Gastrocnemius medialis (tissue), 4 donors: ENCODE measurements around the gene KLHL21.

Source experiments
- POLR2A ChIP-seq, 2 donors: fragments of 450-650 bp; IDR thresholded peaks; one replicate each; pipeline ENCODE4 v1.6.1; 2017; ENCODE audit warnings: antibody characterized with exemption in 2 of 2, mild to moderate bottlenecking in 2 of 2, moderate library complexity in 2 of 2
- TF ChIP-seq, protein P1 (sequence below), 5 experiments: fragments of 450-650 bp in 3 of 5; fragments of 200-600 bp in 2 of 5; sonication (generic) in 2 of 5; IDR thresholded peaks in 4 of 5; conservative IDR thresholded peaks in 1 of 5; 1 replicate in 4 of 5; 2 replicates in 1 of 5; pipeline ENCODE4 v1.5.1; 2016 to 2019; ENCODE audit warnings: antibody characterized with exemption in 5 of 5, mild to moderate bottlenecking in 3 of 5, moderate library complexity in 3 of 5

DNA sequence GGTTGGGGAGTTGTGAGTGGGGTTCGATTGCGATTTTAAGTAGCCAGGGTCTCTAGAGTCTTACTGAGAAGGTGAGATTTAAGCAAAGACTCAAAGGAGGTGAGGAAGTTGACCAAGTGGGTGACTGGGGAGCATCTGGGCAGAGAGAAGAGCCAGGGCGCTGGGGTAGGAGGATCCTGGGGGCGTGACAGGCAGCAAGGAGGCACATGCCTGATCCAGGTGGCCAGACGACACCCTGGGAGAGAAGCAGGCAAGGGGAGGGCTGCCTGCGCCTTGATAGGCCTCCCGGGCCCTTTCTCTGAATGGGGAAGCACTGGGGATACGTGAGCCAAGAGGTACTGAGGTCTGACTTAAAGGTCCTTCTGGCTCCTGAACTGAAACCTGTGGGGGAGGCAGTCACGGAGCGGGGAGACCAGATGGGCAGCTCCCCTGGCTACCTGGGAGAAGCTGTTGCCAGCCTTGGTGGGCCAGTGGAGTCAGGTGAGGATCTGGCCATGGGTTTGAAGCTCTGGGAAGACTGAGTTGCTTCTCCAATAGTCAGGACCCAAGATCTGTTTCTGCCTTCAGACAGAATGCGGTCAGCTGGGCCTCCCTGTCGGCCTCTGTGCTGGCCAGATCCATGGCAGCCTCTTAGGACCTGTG lies 17.5 kb downstream of the KLHL21 start:
- TF ChIP-seq POLR2A (IDR thresholded peaks at IDR 0.05), result no peak
- TF ChIP-seq, protein P1, sequence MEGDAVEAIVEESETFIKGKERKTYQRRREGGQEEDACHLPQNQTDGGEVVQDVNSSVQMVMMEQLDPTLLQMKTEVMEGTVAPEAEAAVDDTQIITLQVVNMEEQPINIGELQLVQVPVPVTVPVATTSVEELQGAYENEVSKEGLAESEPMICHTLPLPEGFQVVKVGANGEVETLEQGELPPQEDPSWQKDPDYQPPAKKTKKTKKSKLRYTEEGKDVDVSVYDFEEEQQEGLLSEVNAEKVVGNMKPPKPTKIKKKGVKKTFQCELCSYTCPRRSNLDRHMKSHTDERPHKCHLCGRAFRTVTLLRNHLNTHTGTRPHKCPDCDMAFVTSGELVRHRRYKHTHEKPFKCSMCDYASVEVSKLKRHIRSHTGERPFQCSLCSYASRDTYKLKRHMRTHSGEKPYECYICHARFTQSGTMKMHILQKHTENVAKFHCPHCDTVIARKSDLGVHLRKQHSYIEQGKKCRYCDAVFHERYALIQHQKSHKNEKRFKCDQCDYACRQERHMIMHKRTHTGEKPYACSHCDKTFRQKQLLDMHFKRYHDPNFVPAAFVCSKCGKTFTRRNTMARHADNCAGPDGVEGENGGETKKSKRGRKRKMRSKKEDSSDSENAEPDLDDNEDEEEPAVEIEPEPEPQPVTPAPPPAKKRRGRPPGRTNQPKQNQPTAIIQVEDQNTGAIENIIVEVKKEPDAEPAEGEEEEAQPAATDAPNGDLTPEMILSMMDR (IDR thresholded peaks at IDR 0.05 in 4 of 5, conservative IDR thresholded peaks at IDR 0.05 in 1 of 5), result no peak
